ENCODE measurements around the gene CLOCK. TPM values are rescaled to one million over a fixed set of nuclear protein-coding genes. Genes with fewer than 3 reads are reported as not detected.

Gene CLOCK
- polyA plus RNA-seq, 10 donors = 11.7 to 21.3 (median 16.8) TPM

DNA sequence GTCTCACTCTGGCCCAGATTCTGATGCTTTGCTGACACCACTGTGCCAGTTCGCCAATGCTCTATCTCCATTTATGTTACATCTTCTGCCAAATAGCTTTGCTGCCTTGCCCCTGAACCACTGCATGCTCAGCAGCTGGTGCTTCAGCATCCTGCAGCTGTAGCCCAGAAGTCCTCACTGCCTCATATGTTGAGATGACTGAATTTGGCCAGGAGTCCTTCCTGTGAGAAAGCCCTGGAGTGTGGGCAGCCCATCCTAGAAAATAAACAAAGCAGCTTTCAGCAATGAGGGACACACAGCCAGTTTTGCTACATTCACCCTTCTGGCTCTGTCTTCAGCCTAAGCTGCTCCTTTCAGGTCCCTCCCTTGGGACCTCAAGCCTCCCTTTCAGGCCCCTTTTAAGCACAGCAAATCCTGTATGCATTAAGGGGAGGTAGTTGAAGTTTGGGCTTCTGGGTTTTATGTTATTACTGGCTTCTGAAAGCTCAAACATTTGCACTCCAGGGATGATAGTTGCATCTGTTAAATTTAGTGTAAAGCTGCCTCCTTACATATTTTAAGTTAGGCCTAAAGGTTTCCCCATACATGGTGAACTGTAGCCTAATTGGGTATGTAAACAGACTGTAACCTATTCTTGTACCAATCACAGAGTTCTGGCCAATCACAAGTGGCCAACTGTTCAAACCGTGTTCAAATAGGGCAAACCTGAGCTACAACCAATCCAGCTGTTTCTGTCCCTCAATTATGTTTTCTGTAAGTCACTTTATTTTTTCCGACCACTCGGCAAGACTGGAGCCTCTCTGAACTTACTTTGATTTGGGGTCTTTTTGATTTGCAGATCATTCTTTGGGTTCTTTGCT is 153.0 kb downstream of the CLOCK start:
- no peak for DNase-seq

DNA sequence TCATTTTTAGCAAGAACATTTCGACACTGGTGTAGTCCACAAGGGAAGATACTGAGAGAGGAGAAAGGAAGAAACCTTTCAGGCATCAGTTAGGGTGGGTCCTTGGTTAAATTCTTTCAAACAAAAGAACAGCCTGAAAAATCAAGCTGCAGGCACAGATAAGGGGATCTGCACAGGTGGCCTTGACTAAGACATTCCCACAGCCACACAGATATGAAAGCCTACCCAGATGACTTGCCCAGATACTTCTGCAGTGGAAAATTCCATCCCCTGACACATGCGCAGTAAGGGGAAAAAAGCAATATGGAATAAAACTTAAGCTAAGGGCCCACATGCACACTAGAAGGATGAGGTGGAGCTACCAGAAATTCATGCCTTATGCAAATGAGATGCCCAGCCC is 159.9 kb downstream of the CLOCK start:
- DNase-seq = no peak

DNA sequence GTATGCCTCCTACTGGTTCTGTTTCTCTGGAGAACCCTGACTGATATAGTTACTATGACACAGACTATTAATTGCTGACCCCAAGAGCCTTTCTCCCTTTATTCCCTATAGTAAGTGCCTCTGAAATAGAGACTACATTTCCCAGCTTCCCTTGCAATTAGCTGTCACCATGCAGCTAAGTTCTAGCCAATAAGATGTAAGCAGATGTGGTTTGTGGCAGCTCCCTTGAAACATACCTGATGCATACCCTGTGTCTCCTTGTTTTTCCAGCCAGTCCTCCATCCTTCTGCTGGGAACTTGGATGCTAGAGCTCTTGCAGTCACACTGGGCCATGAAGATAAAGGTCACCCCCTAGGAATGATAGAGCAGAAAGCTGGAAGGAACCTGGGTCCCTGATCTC is 160.6 kb downstream of the CLOCK start:
- no peak for DNase-seq

DNA sequence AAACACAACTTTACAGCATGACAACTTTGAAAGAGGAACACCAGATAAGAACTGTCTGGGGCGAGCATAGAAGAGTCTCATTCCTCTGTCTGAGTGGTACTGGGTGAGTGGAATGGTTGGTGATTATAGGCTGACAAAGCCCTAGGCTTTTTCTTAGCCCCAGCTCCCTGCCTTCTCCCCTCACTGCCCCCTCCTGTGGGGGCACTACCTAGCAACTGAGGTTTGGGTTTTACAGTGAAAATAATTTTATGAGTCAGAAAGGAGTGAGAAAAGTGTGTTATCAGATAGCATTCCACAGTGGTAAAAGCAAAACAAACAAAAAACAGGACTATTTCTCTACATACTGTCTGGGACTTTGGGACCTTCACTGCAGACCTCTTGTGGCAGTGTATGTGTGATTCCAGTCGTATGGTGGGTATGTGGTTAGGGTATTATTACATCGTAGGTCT is 161.5 kb downstream of the CLOCK start:
- no peak for DNase-seq

GRCh38 chr4:55382488-55383003 is 164.2 kb downstream of the CLOCK start:
- no peak for DNase-seq

DNA sequence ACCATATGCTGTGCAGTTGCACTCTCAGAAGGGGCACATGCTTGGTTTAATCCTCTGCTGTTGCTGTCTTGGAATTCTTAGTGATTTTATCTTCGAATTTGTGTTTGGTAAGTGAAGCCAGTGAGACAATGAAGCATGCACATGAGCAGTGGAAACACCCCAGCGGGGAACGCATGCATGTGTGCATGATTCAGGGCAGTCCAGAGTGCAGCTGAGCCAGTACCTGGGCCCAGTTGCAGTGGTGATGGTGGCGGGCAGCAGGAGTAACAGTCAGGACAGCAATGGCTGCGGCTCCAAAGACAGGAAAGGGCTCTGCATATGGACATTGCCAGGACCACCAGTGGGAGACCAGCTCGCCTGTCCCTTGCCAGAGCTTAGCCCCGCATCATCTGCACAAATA is 165.2 kb downstream of the CLOCK start:
- no peak for DNase-seq

DNA sequence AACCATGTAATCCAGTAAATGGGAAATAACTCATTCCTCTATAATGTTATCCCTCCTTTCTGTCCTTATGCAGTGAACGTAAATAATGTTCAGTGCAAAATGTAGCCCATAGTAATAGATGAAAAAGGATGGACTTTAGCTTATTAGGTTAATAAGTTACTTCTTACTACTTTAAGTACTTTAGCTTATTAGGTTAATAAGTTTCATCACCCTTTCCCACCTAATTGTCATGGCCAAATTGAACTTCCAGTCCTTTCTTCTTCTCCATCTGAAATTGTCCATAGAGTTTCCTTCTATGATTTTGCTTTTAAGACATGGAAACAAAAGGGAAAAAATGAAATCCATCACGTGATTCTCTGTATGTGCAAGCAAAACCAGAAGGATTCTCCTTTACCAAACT is 166.1 kb downstream of the CLOCK start:
- DNase-seq = no peak

DNA sequence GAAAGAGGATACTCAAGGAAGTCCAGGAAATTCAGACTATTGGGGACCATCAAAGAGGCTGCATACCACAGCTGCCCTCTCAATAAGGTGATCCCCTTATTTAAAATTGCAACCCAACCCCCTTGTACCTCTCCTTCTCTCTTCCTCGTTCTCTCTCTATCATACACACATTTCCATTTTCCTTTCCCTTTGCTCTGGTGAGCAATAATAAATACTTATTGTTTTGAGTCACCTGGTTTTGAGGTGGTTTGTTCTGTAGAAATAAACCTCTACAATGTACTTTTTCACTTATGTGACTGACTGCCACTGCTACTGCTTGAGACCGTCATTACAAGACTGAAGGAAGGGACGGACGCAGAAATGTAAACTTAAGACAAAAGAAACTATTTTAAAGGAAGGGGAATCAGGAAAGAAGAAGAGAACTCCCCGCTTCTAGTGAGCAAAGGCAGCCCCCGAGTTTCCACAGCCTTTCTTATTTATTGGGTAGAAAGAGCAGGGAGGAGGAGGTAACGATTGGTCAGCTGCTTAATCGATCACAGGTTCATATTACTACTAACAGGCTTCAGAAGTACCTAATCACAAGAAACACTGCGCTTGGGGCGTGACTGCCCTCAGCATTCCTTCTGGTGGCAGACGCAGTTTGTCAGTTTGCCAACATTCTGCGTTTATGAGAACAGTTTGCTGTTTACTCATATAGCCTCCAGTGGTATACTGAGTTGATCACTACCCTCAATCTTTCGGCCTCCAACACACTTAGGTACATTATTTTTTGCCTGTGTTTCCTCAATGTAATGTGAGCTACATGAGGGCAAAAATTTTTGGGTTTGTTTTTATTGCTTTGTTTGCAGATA is 167.9 kb downstream of the CLOCK start:
- DNase-seq = no peak

Other genes starting within 250 kb of the CLOCK start
- gene SRD5A3, start 200.7 kb downstream of the CLOCK start, polyA plus RNA-seq (ENCODE audit: insufficient read length in 10 of 10) = 10 to 100 TPM; 12.7 to 17.1 (median 14.8) TPM
- gene TMEM165, start 151.0 kb downstream of the CLOCK start, polyA plus RNA-seq (ENCODE audit: insufficient read length in 10 of 10) = 10 to 100 TPM; 38.1 to 64.1 (median 45.9) TPM
- not detected for gene PDCL2, start 45.3 kb upstream of the CLOCK start, polyA plus RNA-seq (ENCODE audit: insufficient read length in 10 of 10)
- gene NMU, start 89.4 kb upstream of the CLOCK start, polyA plus RNA-seq (ENCODE audit: insufficient read length in 10 of 10) = 1 to 10 TPM in 8 of 10 donors, under 1 TPM in 2; 0.72 to 3.1 (median 1.8) TPM

Measured in muscle of back (tissue), 11 donors.